Common myeloid progenitor, CD34-positive (primary cell): ENCODE data around the gene NEO1.

Experiments used
- CTCF ChIA-PET: fragments of 350-600 bp; sonication (Branson Sonifier 250); formaldehyde crosslinking; loops from one replicate; lab custom pipeline; 2021; ENCODE audit warnings: antibody characterized with exemption; lab: Charles Lee
- POLR2A ChIA-PET: fragments of 350-600 bp; sonication (Branson Sonifier 250); formaldehyde crosslinking; loops from one replicate; lab custom pipeline; 2021; ENCODE audit warnings: antibody characterized with exemption; lab: Charles Lee
- DNase-seq, 3 donors: peaks; one replicate each; pipeline versions ENCODE4 v3.0.0 to v3.0.0-alpha.2; 2013
- H3K27ac ChIP-seq, 2 experiments: 1 replicate in 1 of 2; 2 replicates in 1 of 2; pipeline ENCODE4 v1.7.0; 2013; ENCODE audit warnings: inconsistent platforms in 2 of 2, low read length in 2 of 2, mild to moderate bottlenecking in 2 of 2, low read depth in 1 of 2, moderate library complexity in 1 of 2; ENCODE audit not compliant: severe bottlenecking in 2 of 2, insufficient read depth in 1 of 2, poor library complexity in 1 of 2
- H3K27me3 ChIP-seq, 5 experiments: replicated peaks in 2 of 5; 1 replicate in 3 of 5; 2 replicates in 2 of 5; pipeline versions ENCODE4 v1.6.1 to v1.7.0; 2013; ENCODE audit warnings: low read length in 4 of 5, mild to moderate bottlenecking in 2 of 5, moderate library complexity in 2 of 5, inconsistent platforms in 1 of 5; ENCODE audit not compliant: insufficient read depth in 5 of 5, control insufficient read depth in 4 of 5
- H3K36me3 ChIP-seq, 4 experiments: 1 replicate in 2 of 4; 2 replicates in 2 of 4; pipeline versions ENCODE4 v1.6.1 to v1.7.0; 2013; ENCODE audit warnings: low read length in 3 of 4, control low read depth in 1 of 4, mild to moderate bottlenecking in 1 of 4; ENCODE audit not compliant: control insufficient read depth in 4 of 4, insufficient read depth in 4 of 4
- H3K4me1 ChIP-seq, 4 experiments: 1 replicate in 3 of 4; 2 replicates in 1 of 4; pipeline versions ENCODE4 v1.6.1 to v1.7.1; 2013; ENCODE audit warnings: low read length in 3 of 4, mild to moderate bottlenecking in 3 of 4, control low read depth in 1 of 4, inconsistent platforms in 1 of 4, moderate library complexity in 1 of 4; ENCODE audit not compliant: control insufficient read depth in 4 of 4, insufficient read depth in 4 of 4; ENCODE audit errors: control extremely low read depth in 1 of 4
- H3K4me3 ChIP-seq, 7 experiments: 1 replicate in 4 of 7; 2 replicates in 3 of 7; pipeline versions ENCODE4 v1.5.1 to v1.7.0; 2013; ENCODE audit warnings: mild to moderate bottlenecking in 7 of 7, low read length in 6 of 7, moderate library complexity in 6 of 7, inconsistent platforms in 2 of 7, low read depth in 2 of 7, control low read depth in 1 of 7; ENCODE audit not compliant: insufficient read depth in 4 of 7, control insufficient read depth in 1 of 7; ENCODE audit errors: extremely low read depth in 1 of 7
- H3K9me3 ChIP-seq, 5 experiments: 1 replicate in 4 of 5; 2 replicates in 1 of 5; pipeline versions ENCODE4 v1.6.1 to v1.7.1; 2013; ENCODE audit warnings: low read length in 4 of 5, mild to moderate bottlenecking in 2 of 5, inconsistent platforms in 1 of 5, low read depth in 1 of 5, moderate library complexity in 1 of 5; ENCODE audit not compliant: control insufficient read depth in 4 of 5, insufficient read depth in 2 of 5; ENCODE audit errors: control extremely low read depth in 1 of 5
- WGBS: methylation state at CpG from one replicate; pipeline ENCODE4 v1.1.5; 2013; ENCODE audit not compliant: insufficient coverage; 5-methylcytosine and 5-hydroxymethylcytosine counted together

Gene NEO1

GRCh38 chr15:73246898-73247297 lies 194.6 kb downstream of the NEO1 start:
- CTCF ChIA-PET: interaction anchor here (1.1 to 1.9 kb wide), 2 partner anchors 117 to 525 kb away, joined by 3 to 5 read pairs; no protein-coding TSS in a partner anchor
- H3K4me1 ChIP-seq: no peaks in the 10 kb centered on the region
- DNase-seq: no peak
- no peak overlapping the region for H3K4me3 ChIP-seq
- WGBS: 100% methylated on average over 1 of the region's 1 CpG
- H3K36me3 ChIP-seq: no peaks in the 10 kb centered on the region
- POLR2A ChIA-PET: no interaction called here
- H3K27me3 ChIP-seq: peaks cover 7 to 27% (median 8%) of the 10 kb centered on the region in 5 experiments
- H3K9me3 ChIP-seq: no peaks in the 10 kb centered on the region
- no peak overlapping the region for H3K27ac ChIP-seq

GRCh38 chr15:73247331-73247730 lies 195.1 kb downstream of the NEO1 start:
- H3K4me3 ChIP-seq: no peak overlapping the region
- no CpG with 5 or more reads among the region's 1 CpG for WGBS
- H3K27me3 ChIP-seq: peaks cover 5 to 31% (median 7%) of the 10 kb centered on the region in 5 experiments
- CTCF ChIA-PET: interaction anchor here (2.5 kb wide), 1 partner anchor 18 kb away, joined by 11 read pairs; no protein-coding TSS in a partner anchor
- no peak overlapping the region for H3K27ac ChIP-seq
- DNase-seq: no peak
- H3K9me3 ChIP-seq: no peaks in the 10 kb centered on the region
- POLR2A ChIA-PET: no interaction called here
- no peaks in the 10 kb centered on the region for H3K4me1 ChIP-seq
- H3K36me3 ChIP-seq: no peaks in the 10 kb centered on the region

DNA sequence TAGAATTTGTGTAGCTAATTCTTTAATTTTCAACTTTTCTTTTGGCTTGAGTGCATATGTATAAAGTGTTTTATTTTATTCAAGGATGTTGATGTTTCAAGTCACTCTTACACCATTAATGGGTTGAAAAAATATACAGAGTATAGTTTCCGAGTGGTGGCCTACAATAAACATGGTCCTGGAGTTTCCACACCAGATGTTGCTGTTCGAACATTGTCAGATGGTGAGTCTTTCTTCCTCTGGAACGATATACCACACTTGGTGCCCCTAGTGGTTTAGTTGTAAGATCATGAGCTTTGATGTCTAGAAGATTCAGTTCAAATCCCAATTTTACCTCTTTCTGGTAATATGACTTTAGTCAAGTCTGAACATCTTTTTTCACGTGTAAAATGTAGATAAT lies 197.2 kb downstream of the NEO1 start:
- Histone ChIP-seq H3K27me3 (peaks cover 5 to 31% (median 7%) of the 10 kb centered on the region in 5 experiments), H3K9me3 (no peaks in the 10 kb centered on the region), H3K4me1 (no peaks in the 10 kb centered on the region), H3K4me3 (no peak overlapping the region), H3K27ac (no peak overlapping the region), H3K36me3 (no peaks in the 10 kb centered on the region)
- POLR2A ChIA-PET: no interaction called here
- CTCF ChIA-PET: interaction anchor here (2.5 to 2.7 kb wide), 2 partner anchors 9 to 16 kb away, joined by 11 read pairs; no protein-coding TSS in a partner anchor
- WGBS: 100% methylated on average over 2 of the region's 4 CpGs
- DNase-seq: no peak

GRCh38 chr15:73254598-73254997 lies 202.3 kb downstream of the NEO1 start:
- Histone ChIP-seq H3K4me1 (no peaks in the 10 kb centered on the region), H3K27ac (no peak overlapping the region), H3K27me3 (peaks cover 0 to 17% (median 0%) of the 10 kb centered on the region in 5 experiments), H3K4me3 (no peak overlapping the region), H3K9me3 (no peaks in the 10 kb centered on the region), H3K36me3 (no peaks in the 10 kb centered on the region)
- whole genome bisulfite sequencing: 99% methylated on average over 5 of the region's 6 CpGs
- POLR2A ChIA-PET: no interaction called here
- CTCF ChIA-PET: interaction anchor here (1.6 kb wide), 1 partner anchor 23 kb away, joined by 4 read pairs; no protein-coding TSS in a partner anchor
- no peak for DNase-seq

- ChIA-PET CTCF (interaction anchor here (0.9 to 1.4 kb wide), 3 partner anchors 12 to 16 kb away, joined by 3 to 6 read pairs (median 5); no protein-coding TSS in a partner anchor), POLR2A (no interaction called here)
- Histone ChIP-seq H3K4me3 (no peak overlapping the region), H3K27me3 (peaks cover 0 to 10% (median 0%) of the 10 kb centered on the region in 5 experiments), H3K4me1 (no peaks in the 10 kb centered on the region), H3K27ac (no peak overlapping the region), H3K36me3 (no peaks in the 10 kb centered on the region), H3K9me3 (no peaks in the 10 kb centered on the region)
- WGBS: 100% methylated on average over 4 of the region's 5 CpGs
- DNase-seq: no peak
Observed at GRCh38 chr15:73258271-73259108, 206.2 kb downstream of the NEO1 start.

DNA sequence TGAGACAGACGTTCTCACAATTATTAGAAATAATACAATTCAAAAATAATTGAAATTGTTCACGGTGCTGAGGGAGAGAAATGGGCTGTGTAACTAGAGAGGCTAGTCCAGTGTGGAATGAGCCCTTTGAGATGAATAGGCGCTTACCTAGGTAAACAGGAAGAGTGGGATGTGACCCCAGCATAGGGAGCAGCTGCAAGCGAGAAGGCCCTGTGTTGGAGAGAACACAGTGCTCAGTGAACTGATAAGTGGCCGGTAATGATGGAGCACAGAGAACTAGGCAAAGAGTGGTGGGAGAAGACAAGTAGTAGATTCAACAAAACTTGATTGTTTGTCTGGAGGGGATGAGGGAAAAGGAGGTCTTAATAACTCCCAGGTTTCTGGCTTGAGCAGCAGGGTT lies 212.6 kb downstream of the NEO1 start:
- Histone ChIP-seq H3K4me1 (no peaks in the 10 kb centered on the region), H3K36me3 (no peaks in the 10 kb centered on the region), H3K27me3 (peaks cover 0 to 7% (median 0%) of the 10 kb centered on the region in 5 experiments), H3K27ac (no peak overlapping the region), H3K9me3 (no peaks in the 10 kb centered on the region), H3K4me3 (no peak overlapping the region)
- 100% methylated on average over 3 of the region's 5 CpGs for WGBS
- DNase-seq: no peak
- ChIA-PET POLR2A (no interaction called here), CTCF (interaction anchor here (0.7 to 3.6 kb wide), 6 partner anchors 9 to 531 kb away, joined by 3 to 18 read pairs (median 8); no protein-coding TSS in a partner anchor)
